HG02938 (cell line): ENCODE results near the gene TPCN1.

Source experiments
- ATAC-seq: cut with Tn5 transposase; IDR thresholded peaks from one replicate; pipeline ENCODE4 v1.9.1; 2021; ENCODE audit warnings: mild to moderate bottlenecking, moderate library complexity; ENCODE audit not compliant: unreplicated experiment

The TPCN1 gene

DNA sequence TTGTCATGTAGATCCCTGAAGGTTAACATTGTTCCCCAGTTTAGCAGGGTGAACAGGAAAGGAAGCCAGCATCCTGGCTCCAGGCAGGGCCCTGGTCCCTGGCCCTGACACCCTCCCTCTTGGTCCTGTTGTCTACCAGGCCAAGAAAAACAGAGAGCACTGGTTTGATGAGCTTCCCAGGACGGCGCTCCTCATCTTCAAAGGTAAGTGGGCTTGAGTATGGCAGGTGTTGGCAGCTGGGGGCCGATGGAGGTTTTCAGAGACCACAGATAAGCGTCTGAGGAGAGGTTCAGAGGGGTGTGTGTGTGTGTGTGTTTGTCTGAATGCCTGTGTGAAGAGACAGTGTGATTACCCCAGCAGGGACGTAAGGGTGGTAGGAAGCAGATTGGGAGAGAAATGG is 57.4 kb downstream of the TPCN1 start:
- no peak for ATAC-seq

- ATAC-seq: no peak
Measured at GRCh38 chr12:113284751-113285150, 63.5 kb downstream of the TPCN1 start.

- no peak for ATAC-seq
Measured at GRCh38 chr12:113285679-113286610, 64.7 kb downstream of the TPCN1 start.

- ATAC-seq: no peak
Measured at GRCh38 chr12:113286712-113287111, 65.4 kb downstream of the TPCN1 start.

- no peak for ATAC-seq
Measured at GRCh38 chr12:113287146-113287898, 66.1 kb downstream of the TPCN1 start.

GRCh38 chr12:113287899-113288282 is 66.6 kb downstream of the TPCN1 start:
- ATAC-seq: no peak

- no peak for ATAC-seq
Measured at GRCh38 chr12:113289361-113289760, 68.1 kb downstream of the TPCN1 start.

DNA sequence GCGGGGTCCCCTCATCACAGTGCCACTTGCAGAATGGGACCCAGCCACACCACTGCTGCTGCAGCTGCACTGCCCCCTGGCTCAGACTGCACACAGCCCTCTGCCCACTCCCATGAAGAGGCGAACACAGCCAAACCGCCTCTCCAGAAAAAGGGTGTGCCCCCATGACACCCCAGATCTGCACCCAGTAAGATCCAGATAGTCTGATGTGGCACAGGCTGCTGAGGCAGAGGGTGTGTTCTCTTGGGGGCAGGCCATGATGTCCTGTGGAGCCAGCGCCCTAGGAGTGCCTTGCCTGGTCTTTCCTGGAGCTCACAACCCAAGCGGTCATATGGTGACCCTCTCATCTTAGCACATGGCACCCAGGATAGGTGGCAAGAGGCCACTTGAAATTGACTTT is 69.2 kb downstream of the TPCN1 start:
- ATAC-seq: no peak

DNA sequence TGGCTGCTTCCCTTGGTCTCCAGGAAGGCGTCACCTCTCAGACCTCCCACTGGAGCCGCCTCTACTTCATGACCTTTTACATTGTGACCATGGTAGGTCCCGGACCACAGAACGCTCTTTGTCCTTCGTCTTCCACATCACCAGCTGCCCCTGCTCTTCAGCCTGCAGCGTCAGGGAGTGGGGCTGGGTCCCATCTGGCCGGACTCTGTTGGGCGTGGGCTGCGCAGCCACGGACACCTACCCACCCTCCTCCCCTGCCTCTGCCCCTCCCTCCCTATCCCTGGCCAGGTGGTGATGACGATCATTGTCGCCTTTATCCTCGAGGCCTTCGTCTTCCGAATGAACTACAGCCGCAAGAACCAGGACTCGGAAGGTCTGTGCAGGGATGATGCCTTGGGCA is 70.3 kb downstream of the TPCN1 start:
- ATAC-seq: no peak

DNA sequence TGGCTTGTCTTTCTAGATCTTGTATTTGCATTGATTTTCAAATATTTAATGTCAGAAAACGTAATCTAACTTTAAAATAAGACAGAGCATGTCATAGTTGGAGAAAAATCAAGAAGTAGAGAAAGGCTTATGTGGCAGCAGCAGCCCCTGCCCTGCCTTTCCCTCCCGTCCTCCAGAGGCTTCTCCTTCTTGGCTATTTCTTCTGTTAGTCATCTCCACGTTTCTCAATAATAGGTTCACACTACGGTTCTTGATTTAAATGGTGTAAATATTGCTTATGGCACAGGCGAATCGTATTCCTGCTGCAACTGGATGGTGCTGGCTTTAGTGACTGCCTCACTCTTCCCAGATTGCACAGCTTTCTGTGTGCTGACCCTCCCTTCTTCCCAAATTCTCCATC is 70.8 kb downstream of the TPCN1 start:
- no peak for ATAC-seq

DNA sequence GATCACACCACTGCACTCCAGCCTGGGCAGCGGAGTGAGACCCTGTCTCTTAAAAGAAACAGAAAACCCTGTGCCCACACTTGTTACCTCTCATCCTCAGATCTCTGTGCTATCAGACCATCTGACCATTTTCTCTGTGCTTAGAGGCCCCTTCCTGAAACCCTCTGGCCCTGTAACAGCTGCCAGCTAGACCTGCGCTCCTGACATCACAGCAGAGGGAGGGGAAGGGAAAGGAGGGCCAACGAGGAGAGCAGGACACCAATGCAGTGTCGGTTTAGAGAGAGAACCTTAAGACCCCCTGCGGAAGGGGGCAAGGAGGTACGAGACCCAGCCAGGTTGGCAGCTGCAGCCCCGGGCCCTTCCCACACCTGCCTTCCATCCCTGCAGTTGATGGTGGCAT is 71.3 kb downstream of the TPCN1 start:
- ATAC-seq: no peak

GRCh38 chr12:113293100-113293499 is 71.8 kb downstream of the TPCN1 start:
- ATAC-seq: no peak

DNA sequence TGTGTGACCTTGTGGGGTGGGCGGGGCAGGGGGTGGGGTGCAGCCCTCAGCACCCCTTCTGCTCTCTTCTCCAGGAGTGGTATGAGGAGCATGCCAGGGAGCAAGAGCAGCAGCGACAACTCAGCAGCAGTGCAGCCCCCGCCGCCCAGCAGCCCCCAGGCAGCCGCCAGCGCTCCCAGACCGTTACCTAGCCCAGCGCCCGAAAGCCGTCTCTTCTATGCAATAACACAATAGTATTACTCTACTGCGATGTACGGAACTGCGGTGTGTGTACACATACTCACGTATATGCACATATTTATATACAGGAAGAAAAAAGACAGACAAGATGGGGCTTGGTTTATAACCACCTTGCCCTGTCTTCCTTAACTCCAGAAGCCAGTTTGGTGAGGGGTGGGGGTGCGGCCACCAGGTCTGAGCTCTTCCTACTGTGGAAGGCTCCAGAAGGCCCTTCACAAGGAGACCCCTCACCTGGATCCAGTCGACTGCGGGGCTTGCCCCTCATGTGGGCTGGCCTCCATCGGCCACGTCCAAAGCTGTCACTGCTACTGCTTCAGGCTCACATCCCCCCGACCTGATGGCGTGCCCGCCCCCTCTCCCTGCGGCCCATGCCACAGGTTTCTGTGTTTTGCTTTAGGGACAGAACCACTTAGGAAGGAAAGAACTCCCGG is 74.8 kb downstream of the TPCN1 start:
- ATAC-seq: no peak

GRCh38 chr12:113296557-113297213 is 75.4 kb downstream of the TPCN1 start:
- no peak for ATAC-seq

GRCh38 chr12:113297214-113297587 is 75.9 kb downstream of the TPCN1 start:
- no peak for ATAC-seq

GRCh38 chr12:113297621-113298471 is 76.6 kb downstream of the TPCN1 start:
- no peak for ATAC-seq

DNA sequence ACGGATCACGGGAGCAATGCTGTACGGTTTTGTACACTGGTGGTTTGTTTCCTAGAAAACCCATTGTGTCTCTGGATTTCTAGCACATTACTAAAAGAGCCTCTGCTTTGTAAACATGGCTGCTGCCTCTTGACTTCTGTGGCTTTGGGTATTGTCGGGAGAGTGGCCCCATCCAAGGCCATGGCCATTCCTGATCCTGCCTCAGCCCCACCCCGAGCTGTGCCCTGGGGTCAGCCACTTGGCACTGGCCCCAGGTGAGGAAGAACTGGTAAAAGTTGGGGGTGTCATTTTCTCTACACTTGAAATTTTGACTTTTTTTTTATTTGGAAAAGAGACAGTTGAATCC is 77.2 kb downstream of the TPCN1 start:
- ATAC-seq: no peak

DNA sequence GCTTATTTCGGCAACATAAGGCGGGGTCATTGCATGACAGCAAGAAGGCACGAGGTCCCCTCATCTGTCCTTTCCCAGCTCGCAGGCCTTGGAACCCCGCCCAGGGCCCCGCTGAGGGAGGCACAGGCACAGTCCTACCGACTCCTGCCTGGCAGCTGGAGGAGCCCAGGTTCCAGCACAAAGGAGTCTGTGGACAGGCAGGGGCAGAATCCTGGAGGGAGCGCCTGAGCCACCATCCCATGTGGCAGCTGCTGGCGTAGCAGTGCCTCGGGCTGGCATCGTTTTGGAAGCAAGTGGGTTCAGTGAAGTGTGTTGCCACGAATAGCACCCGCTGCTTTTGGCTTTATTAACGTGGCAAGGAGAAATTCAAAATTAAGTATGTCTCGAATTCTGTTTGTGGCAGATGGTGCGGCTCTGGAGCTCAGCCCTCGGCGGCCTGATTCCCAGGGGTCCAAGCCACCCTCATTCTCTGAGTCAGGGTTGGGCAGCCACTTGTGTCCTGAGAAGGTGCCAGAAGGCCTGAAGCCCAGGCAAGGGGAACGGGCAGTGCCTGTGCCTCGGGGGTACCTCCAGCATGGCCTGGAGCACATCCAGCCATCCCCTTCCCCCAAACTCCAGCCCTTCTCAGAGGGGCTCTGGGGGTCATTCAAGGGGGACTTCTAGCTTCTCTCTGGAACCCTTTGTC is 77.7 kb downstream of the TPCN1 start:
- ATAC-seq: no peak

GRCh38 chr12:113299619-113300237 is 78.5 kb downstream of the TPCN1 start:
- no peak for ATAC-seq
